SK-N-SH (cell line): ENCODE results near the gene DAPK3. TPM values are rescaled to one million over a fixed set of nuclear protein-coding genes. Genes with fewer than 3 reads are reported as not detected.

Experiments used
- CTCF ChIA-PET: fragments of 300-600, 350-600 bp; formaldehyde crosslinking; extraction: SDS; loops from one replicate; lab custom pipeline; 2021; lab: Yijun Ruan, JAX
- POLR2A ChIA-PET: fragments of 350-600 bp; sonication (Branson Sonifier 250); formaldehyde crosslinking; extraction: SDS; loops from one replicate; lab custom pipeline; 2020; ENCODE audit warnings: antibody characterized with exemption, inconsistent platforms; lab: Yijun Ruan, JAX
- DNase-seq: peaks from one replicate; pipeline ENCODE4 v3.0.0; 2012
- H2AFZ ChIP-seq: fragments of 200-600 bp; sonication (generic); 2 replicates; pipeline ENCODE4 v1.8.1; 2016; ENCODE audit warnings: antibody characterized with exemption, mild to moderate bottlenecking, low read depth
- H3F3A ChIP-seq: fragments of 200-600 bp; sonication (generic); replicated peaks from 2 replicates; pipeline ENCODE3; 2016; ENCODE audit warnings: antibody characterized with exemption, mild to moderate bottlenecking; ENCODE audit not compliant: insufficient read depth
- H3K27ac ChIP-seq, 2 experiments: fragments of 200-500 bp in 1 of 2; fragments of 200-600 bp in 1 of 2; sonication (Bioruptor generic) in 1 of 2; sonication (generic), shearing (Covaris generic) in 1 of 2; 2 replicates each; pipeline versions ENCODE4 v1.5.1 to v1.6.1; 2014 to 2016; ENCODE audit warnings: low read depth in 2 of 2, inconsistent platforms in 1 of 2, low read length in 1 of 2, mild to moderate bottlenecking in 1 of 2, mixed read lengths in 1 of 2
- H3K27me3 ChIP-seq: fragments of 200-600 bp; sonication (generic), shearing (Covaris generic); 2 replicates; pipeline ENCODE4 v1.6.1; 2016; ENCODE audit warnings: mixed run types; ENCODE audit not compliant: insufficient read depth
- H3K36me3 ChIP-seq, 2 experiments: fragments of 200-500 bp in 1 of 2; fragments of 200-600 bp in 1 of 2; sonication (Bioruptor generic) in 1 of 2; sonication (generic) in 1 of 2; replicated peaks in 1 of 2; 2 replicates each; pipeline versions ENCODE3 to v1.5.1; 2014 to 2016; ENCODE audit warnings: low read length in 1 of 2, mild to moderate bottlenecking in 1 of 2; ENCODE audit not compliant: insufficient read depth in 2 of 2, control insufficient read depth in 1 of 2
- H3K4me1 ChIP-seq, 2 experiments: fragments of 200-500 bp in 1 of 2; fragments of 200-600 bp in 1 of 2; sonication (Bioruptor generic) in 1 of 2; sonication (generic), shearing (Covaris generic) in 1 of 2; 2 replicates each; pipeline versions ENCODE4 v1.5.1 to v1.6.1; 2014 to 2016; ENCODE audit warnings: low read depth in 1 of 2, low read length in 1 of 2, mixed run types in 1 of 2; ENCODE audit not compliant: insufficient read depth in 2 of 2, control insufficient read depth in 1 of 2
- H3K4me2 ChIP-seq: fragments of 200-600 bp; sonication (generic), shearing (Covaris generic); 2 replicates; pipeline ENCODE4 v1.6.1; 2017; ENCODE audit warnings: mixed run types
- H3K4me3 ChIP-seq, 2 experiments: fragments of 200-500 bp in 1 of 2; fragments of 200-600 bp in 1 of 2; sonication (Bioruptor generic) in 1 of 2; sonication (generic), shearing (Covaris generic) in 1 of 2; 2 replicates each; pipeline versions ENCODE4 v1.5.1 to v1.8.1; 2014 to 2016; ENCODE audit warnings: low read depth in 2 of 2, inconsistent platforms in 1 of 2, low read length in 1 of 2, mild to moderate bottlenecking in 1 of 2, mixed read lengths in 1 of 2, moderate library complexity in 1 of 2
- H3K79me2 ChIP-seq: fragments of 200-600 bp; sonication (generic); 2 replicates; pipeline ENCODE4 v1.8.1; 2017; ENCODE audit warnings: mild to moderate bottlenecking; ENCODE audit not compliant: insufficient read depth
- H3K9ac ChIP-seq: fragments of 200-600 bp; sonication (generic); 2 replicates; pipeline ENCODE4 v1.6.1; 2017; ENCODE audit warnings: mixed run types
- H3K9me2 ChIP-seq: fragments of 200-600 bp; sonication (generic); 2 replicates; pipeline ENCODE4 v1.6.1; 2017; ENCODE audit warnings: mixed run types
- H3K9me3 ChIP-seq: fragments of 200-600 bp; sonication (generic); 2 replicates; pipeline ENCODE4 v1.6.1; 2017; ENCODE audit warnings: mixed run types, mild to moderate bottlenecking, moderate library complexity
- H4K20me1 ChIP-seq: fragments of 200-600 bp; sonication (generic); 2 replicates; pipeline ENCODE4 v1.6.1; 2017; ENCODE audit warnings: mild to moderate bottlenecking, mixed run types; ENCODE audit not compliant: insufficient read depth
- ELF1 ChIP-seq: IDR thresholded peaks from 2 replicates; pipeline ENCODE4 v1.4.0; 2012
- EP300 ChIP-seq, 2 experiments: IDR thresholded peaks; 2 replicates each; pipeline versions ENCODE4 v1.4.0 to v1.6.1; 2012; ENCODE audit warnings: borderline replicate concordance in 1 of 2, low read depth in 1 of 2, low read length in 1 of 2
- EZH2phosphoT487 ChIP-seq: fragments of 200-600 bp; sonication (generic); IDR thresholded peaks from 2 replicates; pipeline ENCODE4 v1.6.1; 2017; ENCODE audit warnings: low read depth, mixed run types, mild to moderate bottlenecking, antibody characterized with exemption, moderate library complexity, borderline replicate concordance
- FOXM1 ChIP-seq: IDR thresholded peaks from 2 replicates; pipeline ENCODE4 v1.4.0; 2012; ENCODE audit warnings: low read depth, mild to moderate bottlenecking
- GABPA ChIP-seq: IDR thresholded peaks from 2 replicates; pipeline ENCODE4 v1.4.0; 2012; ENCODE audit warnings: low read depth, mild to moderate bottlenecking
- NFIC ChIP-seq: IDR thresholded peaks from 2 replicates; pipeline ENCODE4 v1.4.0; 2012; ENCODE audit warnings: borderline replicate concordance
- RAD21 ChIP-seq: IDR thresholded peaks from 2 replicates; pipeline ENCODE4 v1.6.1; 2012; ENCODE audit warnings: mild to moderate bottlenecking, low read length
- RFX5 ChIP-seq: IDR thresholded peaks from 2 replicates; pipeline ENCODE4 v1.6.1; 2012; ENCODE audit warnings: mild to moderate bottlenecking, improper control_type of control experiment, low read length
- SIN3A ChIP-seq: IDR thresholded peaks from 2 replicates; pipeline ENCODE4 v1.6.1; 2012; ENCODE audit warnings: low read depth, mild to moderate bottlenecking, low read length, moderate library complexity, borderline replicate concordance
- TEAD4 ChIP-seq: IDR thresholded peaks from 2 replicates; pipeline ENCODE4 v1.4.0; 2012; ENCODE audit warnings: mild to moderate bottlenecking, borderline replicate concordance; ENCODE audit not compliant: insufficient read depth
- YY1 ChIP-seq: IDR thresholded peaks from 2 replicates; pipeline ENCODE4 v1.4.0; 2012; ENCODE audit warnings: low read depth, mild to moderate bottlenecking
- WGBS: methylation state at CpG from one replicate; pipeline ENCODE4 v1.1.6; 2017; ENCODE audit warnings: low lambda C conversion rate; 5-methylcytosine and 5-hydroxymethylcytosine counted together
- polyA plus RNA-seq, 3 experiments: library from polyadenylated mRNA; depleted of rRNA; stranded (reverse); fragments of >200 nt; gene quantifications; 2 replicates each; pipeline ENCODE4 v1.2.3, GENCODE V29; 2012
- TF ChIP-seq, protein P1 (sequence below): fragments of 200-600 bp; sonication (generic); IDR thresholded peaks from 2 replicates; pipeline ENCODE4 v1.6.1; 2017; ENCODE audit warnings: antibody characterized with exemption, mild to moderate bottlenecking, moderate library complexity
- TF ChIP-seq, protein P2 (sequence below): fragments of 150-350 bp; IDR thresholded peaks from 2 replicates; pipeline ENCODE4 v1.6.1; 2017; ENCODE audit warnings: antibody characterized with exemption, low read length, low read depth, borderline replicate concordance
- TF ChIP-seq, protein P3 (sequence below): fragments of 150-350 bp; IDR thresholded peaks from 2 replicates; pipeline ENCODE4 v1.6.1; 2016; ENCODE audit warnings: mild to moderate bottlenecking, low read depth, low read length

The DAPK3 gene
- polyA plus RNA-seq, 1 of the 3 experiments (the other 2 are of a cell fraction) = 142 TPM

DNA sequence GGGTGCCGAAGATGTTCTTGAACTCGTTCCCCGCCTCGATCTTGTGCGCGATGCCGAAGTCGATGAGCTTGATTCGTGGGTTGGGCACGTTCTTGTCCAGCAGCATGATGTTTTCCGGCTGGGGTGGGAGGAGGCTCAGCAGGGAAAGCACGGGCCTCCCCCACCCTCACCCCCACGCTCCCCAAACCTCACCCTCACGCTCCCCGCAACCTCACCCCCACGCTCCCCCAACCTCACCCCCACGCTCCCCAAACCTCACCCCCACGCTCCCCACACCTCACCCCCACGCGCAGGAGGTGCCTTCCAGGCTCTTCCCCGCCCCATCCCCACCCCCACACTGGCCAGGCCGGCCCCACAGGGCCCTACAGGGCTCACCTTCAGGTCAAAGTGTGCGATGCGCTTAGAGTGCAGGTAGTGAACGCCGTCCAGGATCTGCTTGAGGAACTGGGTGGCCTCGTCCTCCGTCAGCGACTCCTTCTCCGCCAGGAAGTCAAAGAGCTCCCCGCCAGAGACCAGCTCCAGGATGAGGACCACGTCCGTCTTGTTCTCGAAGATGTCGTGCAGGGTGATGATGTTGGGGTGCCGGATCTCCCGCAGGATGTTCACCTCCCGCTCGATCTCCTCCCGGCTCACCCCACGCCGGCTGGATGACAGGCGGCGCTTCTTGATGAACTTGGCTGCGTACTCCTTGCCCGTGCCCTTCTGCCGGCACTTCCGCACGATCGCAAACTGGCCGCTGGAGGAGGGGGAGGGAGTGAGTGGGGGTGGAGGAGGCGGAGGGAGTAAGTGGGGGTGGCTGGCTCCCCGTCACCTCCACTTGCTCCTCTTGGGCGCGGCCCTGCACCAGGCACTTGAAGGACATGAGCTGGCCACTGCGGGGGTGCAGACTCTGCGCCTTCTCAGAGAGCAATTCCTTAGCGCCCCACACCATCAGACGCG, 6.4 kb downstream of the DAPK3 start:
- Histone ChIP-seq H3K9me2 (no peaks in the 10 kb centered on the region), H3F3A (peaks cover 22% of the 10 kb centered on the region), H4K20me1 (peaks cover 81% of the 10 kb centered on the region), H3K4me1 (peaks cover 5 to 17% of the 10 kb centered on the region in 2 experiments; a peak in 3 of 4 replicates), H3K36me3 (peaks cover 45 to 47% of the 10 kb centered on the region in 2 experiments), H2AFZ (no peak overlapping the region), H3K27me3 (no peaks in the 10 kb centered on the region), H3K79me2 (peaks cover 72% of the 10 kb centered on the region), H3K27ac (no peak overlapping the region), H3K4me3 (no peak overlapping the region), H3K4me2 (no peak overlapping the region), H3K9me3 (no peaks in the 10 kb centered on the region), H3K9ac (no peak overlapping the region)
- ChIA-PET CTCF (no interaction called here), POLR2A (no interaction called here)
- WGBS = 96% methylated on average over 46 of the region's 60 CpGs
- no peak for TF ChIP-seq EZH2phosphoT487
- TF ChIP-seq YY1 = no peak
- no peak for TF ChIP-seq SIN3A
- no peak for TF ChIP-seq RAD21
- TF ChIP-seq RFX5 = no peak
- no peak for TF ChIP-seq NFIC
- TF ChIP-seq, protein P1, sequence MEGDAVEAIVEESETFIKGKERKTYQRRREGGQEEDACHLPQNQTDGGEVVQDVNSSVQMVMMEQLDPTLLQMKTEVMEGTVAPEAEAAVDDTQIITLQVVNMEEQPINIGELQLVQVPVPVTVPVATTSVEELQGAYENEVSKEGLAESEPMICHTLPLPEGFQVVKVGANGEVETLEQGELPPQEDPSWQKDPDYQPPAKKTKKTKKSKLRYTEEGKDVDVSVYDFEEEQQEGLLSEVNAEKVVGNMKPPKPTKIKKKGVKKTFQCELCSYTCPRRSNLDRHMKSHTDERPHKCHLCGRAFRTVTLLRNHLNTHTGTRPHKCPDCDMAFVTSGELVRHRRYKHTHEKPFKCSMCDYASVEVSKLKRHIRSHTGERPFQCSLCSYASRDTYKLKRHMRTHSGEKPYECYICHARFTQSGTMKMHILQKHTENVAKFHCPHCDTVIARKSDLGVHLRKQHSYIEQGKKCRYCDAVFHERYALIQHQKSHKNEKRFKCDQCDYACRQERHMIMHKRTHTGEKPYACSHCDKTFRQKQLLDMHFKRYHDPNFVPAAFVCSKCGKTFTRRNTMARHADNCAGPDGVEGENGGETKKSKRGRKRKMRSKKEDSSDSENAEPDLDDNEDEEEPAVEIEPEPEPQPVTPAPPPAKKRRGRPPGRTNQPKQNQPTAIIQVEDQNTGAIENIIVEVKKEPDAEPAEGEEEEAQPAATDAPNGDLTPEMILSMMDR = no peak
- no peak for TF ChIP-seq FOXM1
- TF ChIP-seq EP300 (IDR thresholded peaks at IDR 0.05; ENCODE audit: borderline replicate concordance in 1 of 2, low read depth in 1 of 2, low read length in 1 of 2) = no peak
- TF ChIP-seq, protein P2, sequence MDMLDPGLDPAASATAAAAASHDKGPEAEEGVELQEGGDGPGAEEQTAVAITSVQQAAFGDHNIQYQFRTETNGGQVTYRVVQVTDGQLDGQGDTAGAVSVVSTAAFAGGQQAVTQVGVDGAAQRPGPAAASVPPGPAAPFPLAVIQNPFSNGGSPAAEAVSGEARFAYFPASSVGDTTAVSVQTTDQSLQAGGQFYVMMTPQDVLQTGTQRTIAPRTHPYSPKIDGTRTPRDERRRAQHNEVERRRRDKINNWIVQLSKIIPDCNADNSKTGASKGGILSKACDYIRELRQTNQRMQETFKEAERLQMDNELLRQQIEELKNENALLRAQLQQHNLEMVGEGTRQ = no peak
- TF ChIP-seq ELF1 = no peak
- TF ChIP-seq, protein P3, sequence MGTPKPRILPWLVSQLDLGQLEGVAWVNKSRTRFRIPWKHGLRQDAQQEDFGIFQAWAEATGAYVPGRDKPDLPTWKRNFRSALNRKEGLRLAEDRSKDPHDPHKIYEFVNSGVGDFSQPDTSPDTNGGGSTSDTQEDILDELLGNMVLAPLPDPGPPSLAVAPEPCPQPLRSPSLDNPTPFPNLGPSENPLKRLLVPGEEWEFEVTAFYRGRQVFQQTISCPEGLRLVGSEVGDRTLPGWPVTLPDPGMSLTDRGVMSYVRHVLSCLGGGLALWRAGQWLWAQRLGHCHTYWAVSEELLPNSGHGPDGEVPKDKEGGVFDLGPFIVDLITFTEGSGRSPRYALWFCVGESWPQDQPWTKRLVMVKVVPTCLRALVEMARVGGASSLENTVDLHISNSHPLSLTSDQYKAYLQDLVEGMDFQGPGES = no peak
- TF ChIP-seq GABPA = no peak
- no peak for TF ChIP-seq TEAD4
- DNase-seq = no peak
